Measurements from ENCODE around the gene HBZ. TPM values are rescaled to one million over a fixed set of nuclear protein-coding genes. Genes with fewer than 3 reads are reported as not detected.

Gene HBZ
- total and polyA plus RNA-seq, 8 donors: 0.52 to 8.7 (median 4.2) TPM; not detected in 2

GRCh38 chr16:180681-181564, 28.5 kb downstream of the HBZ start:
- Histone ChIP-seq H3K4me1 (peaks cover 13 to 18% of the 10 kb centered on the region in 2 donors), H3K4me3 (peak overlapping the region in 1 of 2 donors; percentile 1), H3K9me3 (no peaks in the 10 kb centered on the region), H3K27ac (no peak overlapping the region), H3K27me3 (peaks cover 39 to 51% of the 10 kb centered on the region in 2 donors), H3K36me3 (peaks cover 0 to 9% of the 10 kb centered on the region in 2 donors)
- ATAC-seq (peak; percentile 95), DNase-seq (peak in 1 of 4 donors; percentile 72)
- intact Hi-C loops (cut with DNase I): no loop called here
- no peak for TF ChIP-seq CTCF (IDR thresholded peaks at IDR 0.05)

GRCh38 chr16:181565-182021, 29.1 kb downstream of the HBZ start:
- Histone ChIP-seq H3K9me3 (no peaks in the 10 kb centered on the region), H3K4me3 (no peak overlapping the region), H3K27ac (no peak overlapping the region), H3K27me3 (peaks cover 39 to 48% of the 10 kb centered on the region in 2 donors), H3K36me3 (peaks cover 0 to 9% of the 10 kb centered on the region in 2 donors), H3K4me1 (peaks cover 13 to 18% of the 10 kb centered on the region in 2 donors)
- intact Hi-C loops (cut with DNase I): no loop called here
- peak; percentile 91 to 96 for TF ChIP-seq CTCF (IDR thresholded peaks at IDR 0.05)
- DNase-seq (peak in 2 of 4 donors; percentile 66 to 95), ATAC-seq (no peak)

GRCh38 chr16:183005-183404, 30.6 kb downstream of the HBZ start:
- Histone ChIP-seq H3K4me1 (peaks cover 13 to 18% of the 10 kb centered on the region in 2 donors), H3K4me3 (no peak overlapping the region), H3K27me3 (peaks cover 31 to 36% of the 10 kb centered on the region in 2 donors), H3K36me3 (peaks cover 0 to 19% of the 10 kb centered on the region in 2 donors), H3K27ac (no peak overlapping the region), H3K9me3 (no peaks in the 10 kb centered on the region)
- intact Hi-C loops (cut with DNase I): no loop called here
- ATAC-seq (no peak), DNase-seq (no peak)
- TF ChIP-seq CTCF (IDR thresholded peaks at IDR 0.05): no peak

GRCh38 chr16:185213-185612, 32.8 kb downstream of the HBZ start:
- H3K4me1 ChIP-seq: peaks cover 13 to 15% of the 10 kb centered on the region in 2 donors
- H3K9me3 ChIP-seq: no peaks in the 10 kb centered on the region
- H3K36me3 ChIP-seq: peaks cover 0 to 41% of the 10 kb centered on the region in 2 donors
- ATAC-seq (no peak), DNase-seq (no peak)
- peaks cover 9 to 14% of the 10 kb centered on the region in 2 donors for H3K27me3 ChIP-seq
- TF ChIP-seq CTCF (IDR thresholded peaks at IDR 0.05): no peak
- intact Hi-C loops (cut with DNase I): no loop called here
- no peak overlapping the region for H3K4me3 ChIP-seq
- no peak overlapping the region for H3K27ac ChIP-seq

- intact Hi-C loops (cut with DNase I): no loop called here
- Histone ChIP-seq H3K27ac (no peak overlapping the region), H3K4me3 (no peak overlapping the region), H3K9me3 (no peaks in the 10 kb centered on the region), H3K4me1 (peaks cover 9 to 10% of the 10 kb centered on the region in 2 donors), H3K27me3 (peaks cover 4 to 9% of the 10 kb centered on the region in 2 donors), H3K36me3 (peaks cover 0 to 46% of the 10 kb centered on the region in 2 donors)
- ATAC-seq: no peak
- no peak for DNase-seq
- no peak for TF ChIP-seq CTCF (IDR thresholded peaks at IDR 0.05)
These were observed 33.2 kb downstream of the HBZ start for GRCh38 chr16:185691-186090.
